Measurements from ENCODE around the gene DDA1. TPM values are rescaled to one million over a fixed set of nuclear protein-coding genes. Genes with fewer than 3 reads are reported as not detected.

Gene DDA1
- total and polyA plus RNA-seq, 2 of the 13 experiments (the other 11 are each of a cell fraction or from before 2014, with no cell fraction given) = 24.5 to 26.0 TPM

DNA sequence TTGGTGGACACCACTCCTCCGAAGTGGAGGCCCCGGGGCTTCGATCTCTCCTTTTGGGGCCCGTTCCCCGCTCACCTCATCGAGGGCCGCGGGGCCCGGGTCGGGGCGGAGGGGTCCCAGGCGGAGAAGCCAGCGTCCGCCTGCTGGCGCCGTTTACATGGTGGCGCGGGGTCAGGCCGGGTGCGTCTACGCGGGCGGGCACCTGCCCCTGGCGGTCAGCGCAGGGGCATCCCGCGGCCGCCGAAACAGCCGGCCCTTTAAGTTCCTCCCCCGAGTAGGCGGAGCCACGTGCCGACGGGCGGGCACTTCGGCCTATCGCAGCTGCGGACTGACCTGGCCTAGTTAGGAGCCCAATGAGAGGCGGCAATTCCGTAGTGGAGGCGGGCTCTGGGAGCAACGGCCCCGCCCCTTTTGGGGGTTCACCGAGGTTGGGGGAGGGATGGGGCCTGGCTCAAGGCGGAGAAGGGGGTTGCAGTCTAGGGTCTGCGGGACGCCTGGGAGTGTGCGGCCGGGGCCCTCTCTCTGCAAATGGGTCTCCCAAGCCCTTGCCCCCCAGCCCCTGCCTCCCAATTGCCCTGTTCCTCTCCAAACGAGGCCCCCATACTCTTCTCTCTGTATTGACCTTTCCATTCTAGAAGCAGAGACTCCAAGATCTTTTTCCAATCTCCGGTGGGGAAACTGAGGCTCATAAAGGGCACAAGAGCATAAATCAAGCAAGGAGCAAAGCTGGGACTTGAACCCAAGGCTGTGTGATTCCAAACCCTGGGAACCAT is 6.0 kb upstream of the DDA1 start, which contains the start of gene ABHD8 (continued):
- TF ChIP-seq, protein P1, sequence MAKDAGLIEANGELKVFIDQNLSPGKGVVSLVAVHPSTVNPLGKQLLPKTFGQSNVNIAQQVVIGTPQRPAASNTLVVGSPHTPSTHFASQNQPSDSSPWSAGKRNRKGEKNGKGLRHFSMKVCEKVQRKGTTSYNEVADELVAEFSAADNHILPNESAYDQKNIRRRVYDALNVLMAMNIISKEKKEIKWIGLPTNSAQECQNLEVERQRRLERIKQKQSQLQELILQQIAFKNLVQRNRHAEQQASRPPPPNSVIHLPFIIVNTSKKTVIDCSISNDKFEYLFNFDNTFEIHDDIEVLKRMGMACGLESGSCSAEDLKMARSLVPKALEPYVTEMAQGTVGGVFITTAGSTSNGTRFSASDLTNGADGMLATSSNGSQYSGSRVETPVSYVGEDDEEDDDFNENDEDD (CRISPR knock-in tag; IDR thresholded peaks at IDR 0.05; ENCODE audit: borderline replicate concordance) = peak; percentile 51; the same call in 1 of the 2 replicates
- TF ChIP-seq ZNF614 (CRISPR knock-in tag; IDR thresholded peaks at IDR 0.05; ENCODE audit: borderline replicate concordance) (peak; percentile 29; the same call in 1 of the 2 replicates), GABPB1 (CRISPR knock-in tag; IDR thresholded peaks at IDR 0.05) (peak; percentile 74), ZNF792 (CRISPR knock-in tag; IDR thresholded peaks at IDR 0.05) (no peak), ZNF577 (CRISPR knock-in tag; IDR thresholded peaks at IDR 0.05; ENCODE audit: borderline replicate concordance, low read depth) (no peak), SP5 (CRISPR knock-in tag; IDR thresholded peaks at IDR 0.05; ENCODE audit: borderline replicate concordance, low read depth) (0 out of 2 replicates have a peak, but pooled peaks have one; percentile 22), ZNF138 (CRISPR knock-in tag; IDR thresholded peaks at IDR 0.05; ENCODE audit: low read depth) (0 out of 2 replicates have a peak, but pooled peaks have one; percentile 43), MXI1 (IDR thresholded peaks at IDR 0.05; ENCODE audit: borderline replicate concordance, low read depth, low read length) (peak; percentile 59; the same call in 1 of the 3 replicates), PHF21A (CRISPR knock-in tag; IDR thresholded peaks at IDR 0.05) (0 out of 2 replicates have a peak, but pooled peaks have one; percentile 41), JUND (CRISPR knock-in tag; IDR thresholded peaks at IDR 0.05) (no peak), ZNF546 (CRISPR knock-in tag; conservative IDR thresholded peaks at IDR 0.05) (0 out of 2 replicates have a peak, but pooled peaks have one; percentile 55), NR2F1 (CRISPR knock-in tag; IDR thresholded peaks at IDR 0.05) (peak; percentile 26 to 69; a peak in 2 of 4 replicates), SKI (IDR thresholded peaks at IDR 0.05; ENCODE audit: partially characterized antibody) (peak; percentile 54)
- TF ChIP-seq, protein P2, sequence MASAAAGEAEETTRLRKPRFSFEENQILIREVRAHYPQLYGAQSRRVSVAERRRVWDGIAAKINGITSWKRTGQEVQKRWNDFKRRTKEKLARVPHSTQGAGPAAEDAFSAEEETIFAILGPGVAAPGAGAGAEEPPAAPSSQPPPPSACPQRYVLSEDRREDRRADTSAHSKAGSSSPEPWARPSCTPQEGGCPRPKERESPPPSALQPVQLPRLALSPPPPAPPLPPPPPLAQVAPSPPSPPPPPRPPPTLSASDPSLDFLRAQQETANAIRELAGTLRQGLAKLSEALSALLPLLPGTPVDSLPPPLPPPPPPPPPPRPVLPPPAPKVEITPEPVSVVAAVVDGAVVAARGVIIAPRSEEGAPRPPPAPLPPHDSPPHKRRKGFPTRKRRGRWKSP (CRISPR knock-in tag; IDR thresholded peaks at IDR 0.05) = no peak
- TF ChIP-seq, protein P3, sequence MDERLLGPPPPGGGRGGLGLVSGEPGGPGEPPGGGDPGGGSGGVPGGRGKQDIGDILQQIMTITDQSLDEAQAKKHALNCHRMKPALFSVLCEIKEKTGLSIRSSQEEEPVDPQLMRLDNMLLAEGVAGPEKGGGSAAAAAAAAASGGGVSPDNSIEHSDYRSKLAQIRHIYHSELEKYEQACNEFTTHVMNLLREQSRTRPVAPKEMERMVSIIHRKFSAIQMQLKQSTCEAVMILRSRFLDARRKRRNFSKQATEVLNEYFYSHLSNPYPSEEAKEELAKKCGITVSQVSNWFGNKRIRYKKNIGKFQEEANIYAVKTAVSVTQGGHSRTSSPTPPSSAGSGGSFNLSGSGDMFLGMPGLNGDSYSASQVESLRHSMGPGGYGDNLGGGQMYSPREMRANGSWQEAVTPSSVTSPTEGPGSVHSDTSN (CRISPR knock-in tag; IDR thresholded peaks at IDR 0.05) = peak; percentile 95
- TF ChIP-seq, protein P4, sequence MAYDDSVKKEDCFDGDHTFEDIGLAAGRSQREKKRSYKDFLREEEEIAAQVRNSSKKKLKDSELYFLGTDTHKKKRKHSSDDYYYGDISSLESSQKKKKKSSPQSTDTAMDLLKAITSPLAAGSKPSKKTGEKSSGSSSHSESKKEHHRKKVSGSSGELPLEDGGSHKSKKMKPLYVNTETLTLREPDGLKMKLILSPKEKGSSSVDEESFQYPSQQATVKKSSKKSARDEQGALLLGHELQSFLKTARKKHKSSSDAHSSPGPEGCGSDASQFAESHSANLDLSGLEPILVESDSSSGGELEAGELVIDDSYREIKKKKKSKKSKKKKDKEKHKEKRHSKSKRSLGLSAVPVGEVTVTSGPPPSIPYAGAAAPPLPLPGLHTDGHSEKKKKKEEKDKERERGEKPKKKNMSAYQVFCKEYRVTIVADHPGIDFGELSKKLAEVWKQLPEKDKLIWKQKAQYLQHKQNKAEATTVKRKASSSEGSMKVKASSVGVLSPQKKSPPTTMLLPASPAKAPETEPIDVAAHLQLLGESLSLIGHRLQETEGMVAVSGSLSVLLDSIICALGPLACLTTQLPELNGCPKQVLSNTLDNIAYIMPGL (CRISPR knock-in tag; IDR thresholded peaks at IDR 0.05; ENCODE audit: borderline replicate concordance in 1 of 2, low read depth in 1 of 2) = peak; percentile 67 to 90
- TF ChIP-seq, protein P5, sequence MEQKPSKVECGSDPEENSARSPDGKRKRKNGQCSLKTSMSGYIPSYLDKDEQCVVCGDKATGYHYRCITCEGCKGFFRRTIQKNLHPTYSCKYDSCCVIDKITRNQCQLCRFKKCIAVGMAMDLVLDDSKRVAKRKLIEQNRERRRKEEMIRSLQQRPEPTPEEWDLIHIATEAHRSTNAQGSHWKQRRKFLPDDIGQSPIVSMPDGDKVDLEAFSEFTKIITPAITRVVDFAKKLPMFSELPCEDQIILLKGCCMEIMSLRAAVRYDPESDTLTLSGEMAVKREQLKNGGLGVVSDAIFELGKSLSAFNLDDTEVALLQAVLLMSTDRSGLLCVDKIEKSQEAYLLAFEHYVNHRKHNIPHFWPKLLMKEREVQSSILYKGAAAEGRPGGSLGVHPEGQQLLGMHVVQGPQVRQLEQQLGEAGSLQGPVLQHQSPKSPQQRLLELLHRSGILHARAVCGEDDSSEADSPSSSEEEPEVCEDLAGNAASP (CRISPR knock-in tag; IDR thresholded peaks at IDR 0.05; ENCODE audit: borderline replicate concordance) = peak; percentile 79; the same call in 1 of the 2 replicates
- TF ChIP-seq, protein P6, sequence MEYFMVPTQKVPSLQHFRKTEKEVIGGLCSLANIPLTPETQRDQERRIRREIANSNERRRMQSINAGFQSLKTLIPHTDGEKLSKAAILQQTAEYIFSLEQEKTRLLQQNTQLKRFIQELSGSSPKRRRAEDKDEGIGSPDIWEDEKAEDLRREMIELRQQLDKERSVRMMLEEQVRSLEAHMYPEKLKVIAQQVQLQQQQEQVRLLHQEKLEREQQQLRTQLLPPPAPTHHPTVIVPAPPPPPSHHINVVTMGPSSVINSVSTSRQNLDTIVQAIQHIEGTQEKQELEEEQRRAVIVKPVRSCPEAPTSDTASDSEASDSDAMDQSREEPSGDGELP (IDR thresholded peaks at IDR 0.05; ENCODE audit: borderline replicate concordance, low read depth) = peak; percentile 53; the same call in 1 of the 2 replicates
- TF ChIP-seq, protein P7, sequence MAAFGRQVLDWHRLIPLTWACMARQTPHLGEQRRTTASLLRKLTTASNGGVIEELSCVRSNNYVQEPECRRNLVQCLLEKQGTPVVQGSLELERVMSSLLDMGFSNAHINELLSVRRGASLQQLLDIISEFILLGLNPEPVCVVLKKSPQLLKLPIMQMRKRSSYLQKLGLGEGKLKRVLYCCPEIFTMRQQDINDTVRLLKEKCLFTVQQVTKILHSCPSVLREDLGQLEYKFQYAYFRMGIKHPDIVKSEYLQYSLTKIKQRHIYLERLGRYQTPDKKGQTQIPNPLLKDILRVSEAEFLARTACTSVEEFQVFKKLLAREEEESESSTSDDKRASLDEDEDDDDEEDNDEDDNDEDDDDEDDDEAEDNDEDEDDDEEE (CRISPR knock-in tag; IDR thresholded peaks at IDR 0.05) = no peak
